Measurements from ENCODE around the gene CAPN8.

The CAPN8 gene

GRCh38 chr1:223682502-223682901 is 17.0 kb upstream of the CAPN8 start:
- no peaks in the 10 kb centered on the region for H3F3A ChIP-seq (ENCODE audit: control insufficient read depth, insufficient read depth)
- TF ChIP-seq EZH2phosphoT487 (IDR thresholded peaks at IDR 0.05; ENCODE audit: borderline replicate concordance, low read length) (no peak), CTCF (IDR thresholded peaks at IDR 0.05; ENCODE audit: low read depth, low read length, poor library complexity, severe bottlenecking) (no peak)
- no peaks in the 10 kb centered on the region for H4K20me1 ChIP-seq (ENCODE audit: control insufficient read depth, insufficient read depth, low read depth, low read length)
- no peak overlapping the region for H3K27ac ChIP-seq (ENCODE audit: low read depth, low read length)
- no peaks in the 10 kb centered on the region for H3K9me2 ChIP-seq (replicated peaks; ENCODE audit: control insufficient read depth, low read length)
- peaks cover 6% of the 10 kb centered on the region for H3K27me3 ChIP-seq (ENCODE audit: control insufficient read depth, low read length)
- no peak overlapping the region for H3K4me3 ChIP-seq (ENCODE audit: low read length)
- H3K36me3 ChIP-seq (ENCODE audit: control insufficient read depth, low read length): no peaks in the 10 kb centered on the region
- no peaks in the 10 kb centered on the region for H3K4me1 ChIP-seq (ENCODE audit: control insufficient read depth, low read length)
- no peaks in the 10 kb centered on the region for H3K79me2 ChIP-seq (ENCODE audit: control insufficient read depth, low read length)
- H3K4me2 ChIP-seq (ENCODE audit: low read length): no peak overlapping the region
- no peaks in the 10 kb centered on the region for H3K9me3 ChIP-seq (ENCODE audit: control insufficient read depth, insufficient read depth, low read length)

DNA sequence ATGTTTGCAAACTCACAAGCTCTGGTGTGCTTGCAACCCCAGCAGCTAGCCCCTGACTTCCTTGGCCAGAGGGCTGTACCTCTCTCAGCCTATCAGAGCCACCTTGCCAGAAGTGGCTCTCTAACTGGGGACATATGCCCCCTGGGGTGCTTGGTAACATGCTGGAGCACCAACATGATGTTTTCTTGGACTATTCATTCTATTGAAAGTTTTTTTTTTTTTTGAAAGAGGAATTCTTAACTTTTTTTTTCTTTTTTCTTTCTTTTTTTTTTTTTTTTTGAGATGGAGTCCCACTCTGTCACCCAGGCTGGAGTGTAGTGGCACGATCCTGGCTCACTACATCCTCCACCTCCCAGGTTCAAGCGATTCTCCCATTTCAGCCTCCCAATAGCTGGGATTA is 14.7 kb upstream of the CAPN8 start:
- H3F3A ChIP-seq (ENCODE audit: control insufficient read depth, insufficient read depth): no peaks in the 10 kb centered on the region
- no peaks in the 10 kb centered on the region for H3K36me3 ChIP-seq (ENCODE audit: control insufficient read depth, low read length)
- H3K4me2 ChIP-seq (ENCODE audit: low read length): no peak overlapping the region
- no peaks in the 10 kb centered on the region; the same call in 1 of the 2 replicates for H3K27me3 ChIP-seq (ENCODE audit: control insufficient read depth, low read length)
- H3K4me3 ChIP-seq (ENCODE audit: low read length): no peak overlapping the region
- no peaks in the 10 kb centered on the region for H3K4me1 ChIP-seq (ENCODE audit: control insufficient read depth, low read length)
- no peaks in the 10 kb centered on the region for H3K9me2 ChIP-seq (replicated peaks; ENCODE audit: control insufficient read depth, low read length)
- no peak for TF ChIP-seq CTCF (IDR thresholded peaks at IDR 0.05; ENCODE audit: low read depth, low read length, poor library complexity, severe bottlenecking)
- TF ChIP-seq EZH2phosphoT487 (IDR thresholded peaks at IDR 0.05; ENCODE audit: borderline replicate concordance, low read length): no peak
- no peaks in the 10 kb centered on the region for H3K79me2 ChIP-seq (ENCODE audit: control insufficient read depth, low read length)
- no peaks in the 10 kb centered on the region for H3K9me3 ChIP-seq (ENCODE audit: control insufficient read depth, insufficient read depth, low read length)
- no peak overlapping the region for H3K27ac ChIP-seq (ENCODE audit: low read depth, low read length)
- H4K20me1 ChIP-seq (ENCODE audit: control insufficient read depth, insufficient read depth, low read depth, low read length): no peaks in the 10 kb centered on the region

DNA sequence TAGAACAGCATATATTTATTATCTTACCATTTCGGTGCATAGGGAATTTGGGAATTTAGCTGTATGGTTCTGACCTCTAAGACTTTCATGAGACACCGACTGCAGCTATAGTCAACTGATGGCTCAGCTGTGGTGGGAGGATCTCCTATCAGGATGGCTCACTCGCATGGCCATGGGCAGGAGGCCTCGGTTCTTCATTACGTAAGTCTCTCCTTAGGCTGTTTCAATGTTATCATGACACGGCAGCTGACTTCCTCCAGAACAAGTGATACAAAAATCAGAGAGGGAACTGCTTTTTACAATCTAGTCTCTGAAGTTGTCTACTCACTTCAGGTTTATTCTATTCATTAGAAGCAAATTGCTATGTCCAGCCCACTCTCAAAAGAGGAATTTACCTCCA is 13.3 kb upstream of the CAPN8 start:
- Histone ChIP-seq H3K4me2 (ENCODE audit: low read length) (no peak overlapping the region), H3K9me2 (replicated peaks; ENCODE audit: control insufficient read depth, low read length) (no peaks in the 10 kb centered on the region)

More for the DNA sequence above, 13.3 kb upstream of the CAPN8 start:
- Histone ChIP-seq H3K36me3 (ENCODE audit: control insufficient read depth, low read length) (no peaks in the 10 kb centered on the region), H4K20me1 (ENCODE audit: control insufficient read depth, insufficient read depth, low read depth, low read length) (no peaks in the 10 kb centered on the region), H3K27me3 (ENCODE audit: control insufficient read depth, low read length) (no peaks in the 10 kb centered on the region; the same call in 1 of the 2 replicates), H3K27ac (ENCODE audit: low read depth, low read length) (no peak overlapping the region), H3K9me3 (ENCODE audit: control insufficient read depth, insufficient read depth, low read length) (peaks cover 6% of the 10 kb centered on the region; the same call in 1 of the 2 replicates), H3K4me3 (ENCODE audit: low read length) (no peak overlapping the region), H3K79me2 (ENCODE audit: control insufficient read depth, low read length) (no peaks in the 10 kb centered on the region), H3K4me1 (ENCODE audit: control insufficient read depth, low read length) (no peaks in the 10 kb centered on the region), H3F3A (ENCODE audit: control insufficient read depth, insufficient read depth) (no peaks in the 10 kb centered on the region)
- TF ChIP-seq EZH2phosphoT487 (IDR thresholded peaks at IDR 0.05; ENCODE audit: borderline replicate concordance, low read length) (no peak), CTCF (IDR thresholded peaks at IDR 0.05; ENCODE audit: low read depth, low read length, poor library complexity, severe bottlenecking) (no peak)
